Sciatic nerve (tissue), 2 donors: ENCODE measurements around the gene FOXD4. TPM values are rescaled to one million over a fixed set of nuclear protein-coding genes. Genes with fewer than 3 reads are reported as not detected.
A peak's percentile ranks its signal among the peaks of the same experiment; 100 is the strongest.
"Not testable (repeated sequence)": the region's sequence is repeated elsewhere in the genome, so short reads cannot be mapped to it uniquely, and the experiment has no call there.

Experiments used
- ATAC-seq: fragments of 200-7000 bp; cut with Tn5 transposase; one replicate; pipeline ENCODE4 v1.9.1; 2020; ENCODE audit warnings: mild to moderate bottlenecking, moderate library complexity
- DNase-seq: peaks from one replicate; pipeline ENCODE4 v3.0.0-alpha.2; 2020; ENCODE audit warnings: low spot score
- intact Hi-C: fragments of 100-400 bp; cut with DNase I; formaldehyde crosslinking; loops from one replicate; pipeline ENCODE4 v1.14.2; 2022
- total RNA-seq: library from RNA; stranded (reverse); fragmentation: NEBNext Ultra II Directional; extraction: Animal tissue kit (Norgen Biotek cat#: 25700); gene quantifications from one replicate; pipeline ENCODE4 v1.2.1, GENCODE V29; 2021
- donor health status: DM: no; HTN: no; CAD: no.
- donor health status: DM: no; HTN: no; CAD: no.

FOXD4 gene
- total RNA-seq, 1 donor from 2014 or later, result 0.45 TPM

- intact Hi-C loops, ATAC-seq, DNase-seq: not testable (repeated sequence)
These were observed 19.4 kb downstream of the FOXD4 start for GRCh38 chr9:98775-99174.

GRCh38 chr9:94992-95391 is 23.2 kb downstream of the FOXD4 start:
- ATAC-seq, intact Hi-C loops, DNase-seq: not testable (repeated sequence)

GRCh38 chr9:94323-94722 is 23.9 kb downstream of the FOXD4 start:
- ATAC-seq, intact Hi-C loops: not testable (repeated sequence)

GRCh38 chr9:93909-94308 is 24.3 kb downstream of the FOXD4 start:
- DNase-seq, ATAC-seq, intact Hi-C loops: not testable (repeated sequence)

More at GRCh38 chr9:94323-94722, 23.9 kb downstream of the FOXD4 start:
- not testable (repeated sequence) for DNase-seq

GRCh38 chr9:90851-91250 is 27.4 kb downstream of the FOXD4 start:
- DNase-seq, intact Hi-C loops, ATAC-seq: not testable (repeated sequence)

- DNase-seq, intact Hi-C loops: not testable (repeated sequence)
- peak; percentile 82 for ATAC-seq
These were observed 29.7 kb downstream of the FOXD4 start for GRCh38 chr9:88396-89037.

- intact Hi-C loops, ATAC-seq, DNase-seq: not testable (repeated sequence)
These were observed 30.4 kb downstream of the FOXD4 start for GRCh38 chr9:87860-88259.

- DNase-seq, intact Hi-C loops: not testable (repeated sequence)
- peak; percentile 94 for ATAC-seq
These were observed 31.1 kb downstream of the FOXD4 start for GRCh38 chr9:87105-87504.

- ATAC-seq, intact Hi-C loops, DNase-seq: not testable (repeated sequence)
These were observed 31.5 kb downstream of the FOXD4 start for GRCh38 chr9:86697-87096.

- intact Hi-C loops, ATAC-seq, DNase-seq: not testable (repeated sequence)
These were observed 35.1 kb downstream of the FOXD4 start for GRCh38 chr9:82932-83689.

GRCh38 chr9:78333-78732 is 39.9 kb downstream of the FOXD4 start:
- ATAC-seq, DNase-seq, intact Hi-C loops: not testable (repeated sequence)

- DNase-seq, ATAC-seq, intact Hi-C loops: not testable (repeated sequence)
These were observed 41.8 kb downstream of the FOXD4 start for GRCh38 chr9:76389-76788.

- DNase-seq, intact Hi-C loops: not testable (repeated sequence)
- ATAC-seq, result peak; percentile 76
These were observed 44.2 kb downstream of the FOXD4 start for GRCh38 chr9:73900-74525.

GRCh38 chr9:73076-73899 is 44.9 kb downstream of the FOXD4 start:
- DNase-seq (peak; percentile 61), ATAC-seq (peak; percentile 79)
- intact Hi-C loops, result not testable (repeated sequence)

Other genes with a start within 250 kb of the FOXD4 start
- 13.3 TPM for gene WASHC1, start 89.0 kb downstream of the FOXD4 start, total RNA-seq
- 33.6 TPM for gene ZNG1A, start 60.6 kb upstream of the FOXD4 start, total RNA-seq
- 31.4 TPM for gene DOCK8, start 96.4 kb upstream of the FOXD4 start, total RNA-seq